ENCODE results near the gene LHFPL2.

The LHFPL2 gene

GRCh38 chr5:78614816-78615215 is 33.8 kb downstream of the LHFPL2 start:
- DNase-seq: no peak

GRCh38 chr5:78613756-78614155 is 34.8 kb downstream of the LHFPL2 start:
- DNase-seq: no peak

- no peak for DNase-seq
These were observed 35.4 kb downstream of the LHFPL2 start for GRCh38 chr5:78613151-78613533.

- DNase-seq: no peak
These were observed 36.1 kb downstream of the LHFPL2 start for GRCh38 chr5:78612227-78613150.

- no peak for DNase-seq
These were observed 37.4 kb downstream of the LHFPL2 start for GRCh38 chr5:78611126-78611605.

- no peak for DNase-seq
These were observed 37.9 kb downstream of the LHFPL2 start for GRCh38 chr5:78610636-78611035.

GRCh38 chr5:78610163-78610583 is 38.4 kb downstream of the LHFPL2 start:
- no peak for DNase-seq

GRCh38 chr5:78607864-78608263 is 40.7 kb downstream of the LHFPL2 start:
- DNase-seq: no peak

GRCh38 chr5:78606241-78606640 is 42.3 kb downstream of the LHFPL2 start:
- no peak for DNase-seq

- DNase-seq: no peak
These were observed 43.0 kb downstream of the LHFPL2 start for GRCh38 chr5:78605611-78606010.

GRCh38 chr5:78604689-78605285 is 43.8 kb downstream of the LHFPL2 start:
- DNase-seq: no peak

GRCh38 chr5:78603636-78604175 is 44.9 kb downstream of the LHFPL2 start:
- DNase-seq: no peak

- no peak for DNase-seq
These were observed 46.2 kb downstream of the LHFPL2 start for GRCh38 chr5:78602400-78602799.

GRCh38 chr5:78601559-78602314 is 46.8 kb downstream of the LHFPL2 start:
- no peak for DNase-seq

GRCh38 chr5:78600687-78601414 is 47.7 kb downstream of the LHFPL2 start:
- DNase-seq: no peak

- DNase-seq: no peak
These were observed 49.6 kb downstream of the LHFPL2 start for GRCh38 chr5:78598973-78599372.

GRCh38 chr5:78597974-78598371 is 50.6 kb downstream of the LHFPL2 start:
- DNase-seq: no peak

GRCh38 chr5:78597068-78597973 is 51.3 kb downstream of the LHFPL2 start:
- no peak for DNase-seq

GRCh38 chr5:78595458-78595921 is 53.1 kb downstream of the LHFPL2 start:
- no peak for DNase-seq

GRCh38 chr5:78594610-78595457 is 53.7 kb downstream of the LHFPL2 start:
- no peak for DNase-seq

All from T-helper 9 cell (primary cell).